NCI-H345 treated with DMSO at 0.1 percent for 48 hours (cell line): ENCODE data around the gene MRLN.

ENCODE experiments used
- DNase-seq: peaks from one replicate; lab custom pipeline; 2025; ENCODE audit not compliant: unreplicated experiment; lab: John Stamatoyannopoulos, UW

Gene MRLN

DNA sequence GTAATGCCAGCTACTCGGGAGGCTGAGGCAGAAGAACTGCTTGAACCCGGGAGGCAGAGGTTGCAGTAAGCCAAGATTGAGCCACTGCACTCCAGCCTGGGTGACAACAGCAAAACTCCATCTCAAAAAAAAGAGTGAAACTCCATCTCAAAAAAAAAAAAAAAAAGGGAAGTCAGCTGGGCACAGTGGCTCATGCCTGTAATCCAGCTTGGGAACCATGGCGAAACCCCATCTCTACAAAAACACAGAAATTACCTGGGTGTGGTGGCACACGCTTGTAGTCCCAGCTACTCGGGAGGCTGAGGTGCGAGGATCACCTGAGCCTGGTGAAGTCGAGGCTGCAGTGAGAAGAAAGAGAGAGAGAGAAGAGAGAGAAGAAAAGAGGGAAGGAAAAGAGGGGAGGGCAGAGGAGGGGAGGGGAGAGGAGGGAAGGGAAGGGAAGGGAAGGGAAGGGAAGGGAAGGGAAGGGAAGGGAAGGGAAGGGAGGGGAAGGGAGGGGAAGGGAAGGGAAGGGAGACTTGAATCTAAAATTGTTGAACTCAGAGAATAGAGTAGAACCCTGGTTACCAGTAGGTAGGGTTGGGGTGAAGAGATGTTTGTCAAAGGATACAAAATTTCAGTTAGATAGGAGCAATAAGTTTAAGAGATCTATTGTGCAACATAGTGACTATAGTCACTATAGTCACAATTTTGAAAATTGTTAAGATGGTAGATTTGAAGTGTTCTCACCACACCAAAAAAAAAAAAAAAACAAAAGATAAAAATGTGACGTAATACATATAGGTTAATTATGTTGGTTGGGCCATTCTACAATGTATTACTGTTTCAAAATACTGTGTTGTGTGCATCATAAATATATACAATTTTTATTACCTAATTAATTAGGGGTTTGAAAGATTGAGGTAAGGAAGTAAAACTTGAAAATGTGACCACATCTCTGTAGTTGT lies 46.1 kb downstream of the MRLN start:
- no peak for DNase-seq

DNA sequence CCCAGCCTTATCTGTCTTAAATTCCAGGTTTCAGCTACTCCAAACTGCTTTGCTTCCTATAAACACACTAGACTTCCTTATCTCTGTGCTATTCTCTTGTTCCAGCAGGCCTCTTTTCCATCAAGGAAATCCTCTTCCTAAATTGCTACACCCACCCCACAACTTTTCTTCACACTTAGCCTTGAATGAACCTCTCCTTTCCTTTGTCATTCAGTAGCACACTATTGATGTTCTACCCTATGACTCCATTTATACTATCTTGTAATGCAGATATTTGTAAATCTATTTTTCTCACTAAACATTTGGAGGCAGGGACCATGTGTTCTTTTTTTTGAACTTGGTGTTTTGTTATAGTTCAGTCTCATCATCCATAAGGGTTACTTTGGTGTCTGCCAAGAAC lies 47.3 kb downstream of the MRLN start:
- no peak for DNase-seq

DNA sequence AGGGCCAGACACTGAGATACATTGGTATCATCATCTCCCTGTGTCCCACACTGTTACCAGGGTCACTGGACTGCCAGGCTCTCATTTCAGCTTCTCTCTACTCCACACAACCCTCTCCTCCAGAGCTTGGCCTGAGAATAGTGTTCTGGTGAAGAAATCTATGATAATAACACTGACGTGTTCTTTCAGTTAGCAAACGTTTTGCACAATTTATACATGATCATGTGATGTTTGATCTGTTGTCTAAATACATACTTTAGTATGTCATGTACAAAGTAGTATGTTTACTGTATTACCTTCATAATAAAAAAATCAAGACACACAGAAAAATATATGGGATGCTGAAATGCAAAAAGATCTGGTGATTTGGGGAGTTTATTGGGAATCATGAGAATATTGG lies 48.6 kb downstream of the MRLN start:
- DNase-seq = no peak

DNA sequence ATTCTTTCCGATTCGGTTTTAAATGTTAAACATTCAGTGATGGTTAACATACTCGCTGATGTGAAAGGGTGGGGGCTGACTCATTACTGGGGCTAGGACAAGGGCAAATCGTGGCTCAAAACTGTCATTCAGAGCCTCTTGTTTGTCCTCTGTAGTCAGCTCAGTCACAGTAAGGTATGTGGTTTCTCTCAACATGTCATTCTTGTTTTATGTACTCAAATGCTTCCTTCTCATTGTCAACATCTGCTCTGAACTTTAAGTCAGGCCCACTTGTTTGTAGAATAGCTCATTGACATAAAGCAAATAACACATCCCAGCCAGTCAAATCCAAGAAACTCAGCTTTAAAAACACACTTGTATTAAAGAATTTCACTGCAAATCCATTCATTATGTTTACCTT lies 50.9 kb downstream of the MRLN start:
- DNase-seq = no peak

DNA sequence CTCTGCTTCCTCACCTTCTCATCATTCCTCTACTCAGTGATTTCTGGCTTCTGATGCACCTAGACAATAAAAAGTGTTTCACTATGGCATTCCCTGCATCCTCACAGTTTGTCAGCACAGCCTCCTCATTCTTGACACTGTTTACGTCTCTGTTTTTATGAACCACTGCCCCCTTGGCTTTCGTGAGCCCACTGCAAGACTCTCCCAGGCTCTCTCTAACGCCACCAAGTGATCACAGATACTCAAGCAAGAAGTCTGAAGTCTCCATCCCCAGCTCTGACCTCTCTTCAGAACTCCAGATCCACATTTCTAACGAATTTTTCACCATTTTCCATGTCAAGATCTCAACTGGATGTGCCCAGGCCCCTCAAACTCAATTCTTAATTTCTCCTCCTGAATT lies 52.5 kb downstream of the MRLN start:
- DNase-seq = no peak

DNA sequence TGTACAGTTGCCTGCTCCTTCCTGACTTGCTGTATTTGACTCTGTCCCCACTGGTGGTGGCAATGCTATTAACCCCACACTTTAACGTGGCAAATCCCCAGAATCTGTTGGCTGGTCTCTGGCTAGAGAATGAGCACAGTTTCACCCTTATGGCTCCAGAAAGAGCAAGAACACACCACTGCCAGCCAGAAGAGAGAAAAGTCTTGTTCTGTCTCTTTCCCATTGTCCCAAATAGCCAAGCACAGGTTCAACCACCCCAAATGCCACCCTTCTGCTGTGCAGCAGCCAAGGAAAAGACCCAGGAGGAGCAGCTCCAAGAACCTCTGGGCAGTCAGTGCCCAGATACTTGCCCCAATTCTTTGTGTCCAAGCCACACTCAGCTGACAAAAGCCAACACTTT lies 54.9 kb downstream of the MRLN start:
- no peak for DNase-seq

DNA sequence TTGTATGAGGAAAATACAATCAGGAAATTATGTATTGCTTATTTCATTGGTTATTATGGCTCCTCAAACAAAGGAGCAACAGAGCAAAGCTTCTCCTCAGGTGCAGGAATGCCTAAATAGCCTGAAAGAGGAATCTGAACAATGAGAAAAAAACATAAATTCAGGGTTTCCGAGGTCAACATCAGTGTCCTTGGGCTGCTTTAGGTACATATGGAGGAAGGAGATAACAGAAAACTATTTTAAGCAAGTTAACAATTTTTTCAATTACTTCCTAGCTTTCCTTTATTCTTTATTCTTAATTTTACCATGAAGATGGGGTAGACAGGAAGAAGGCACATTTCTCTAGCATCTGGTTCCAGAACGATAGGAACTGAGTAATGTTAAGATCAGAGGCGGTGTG lies 57.6 kb downstream of the MRLN start:
- no peak for DNase-seq

DNA sequence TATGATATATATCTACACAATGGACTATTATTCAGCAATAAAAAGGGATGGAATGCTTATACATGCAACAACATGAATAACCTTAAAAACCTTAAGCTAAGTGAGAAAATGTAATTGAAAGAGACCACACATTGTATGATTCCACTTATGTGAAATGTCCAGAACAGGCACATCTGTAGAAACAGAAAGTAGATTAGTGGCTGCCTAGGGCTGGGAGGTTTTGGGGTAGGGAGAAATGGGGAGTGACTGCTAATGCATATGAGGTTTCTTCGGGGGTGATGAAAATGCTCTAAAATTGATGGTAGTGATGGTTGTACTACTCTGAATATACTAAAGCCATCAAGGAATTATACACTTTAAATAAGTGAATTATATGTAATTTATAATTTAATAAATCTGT lies 58.3 kb downstream of the MRLN start:
- DNase-seq = no peak

DNA sequence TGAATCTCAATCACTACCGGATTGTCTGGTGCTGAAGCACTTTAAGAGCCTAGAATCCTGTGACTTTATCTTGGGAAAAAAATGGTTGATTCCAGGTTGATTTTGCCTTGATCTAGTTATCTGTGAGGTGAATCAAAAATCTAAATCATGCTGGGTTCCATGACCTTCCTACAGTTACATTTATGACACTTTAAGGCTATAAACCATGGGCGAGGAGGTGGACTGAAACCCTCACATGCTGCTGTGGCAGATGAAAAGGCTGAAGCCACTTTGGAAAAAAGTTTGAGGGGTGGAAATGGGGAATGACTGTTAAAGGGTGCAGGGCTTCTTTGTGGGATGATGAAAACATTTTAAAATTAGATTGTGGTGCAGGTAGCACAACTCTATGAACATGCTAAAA lies 61.1 kb downstream of the MRLN start:
- no peak for DNase-seq

DNA sequence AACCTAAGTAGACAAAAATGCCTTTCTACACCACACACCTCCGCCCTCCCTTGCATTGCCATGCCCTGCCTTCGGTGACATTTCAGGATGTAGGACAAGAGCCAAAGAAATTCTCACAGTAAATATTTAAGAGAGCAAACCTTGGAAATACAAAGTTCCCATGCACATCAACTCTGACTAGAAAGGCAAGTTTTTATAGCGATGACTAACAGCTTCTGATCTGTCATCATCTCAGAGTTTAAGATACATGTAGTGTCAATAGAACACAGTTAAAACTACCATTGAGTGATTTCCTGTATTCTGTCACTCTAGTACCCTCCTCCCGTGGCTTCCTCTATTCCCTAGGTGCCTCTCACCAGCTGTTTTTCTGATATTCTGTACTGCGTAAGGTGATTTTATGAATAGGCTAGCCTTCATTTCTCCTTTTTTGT lies 64.3 kb downstream of the MRLN start:
- no peak for DNase-seq

DNA sequence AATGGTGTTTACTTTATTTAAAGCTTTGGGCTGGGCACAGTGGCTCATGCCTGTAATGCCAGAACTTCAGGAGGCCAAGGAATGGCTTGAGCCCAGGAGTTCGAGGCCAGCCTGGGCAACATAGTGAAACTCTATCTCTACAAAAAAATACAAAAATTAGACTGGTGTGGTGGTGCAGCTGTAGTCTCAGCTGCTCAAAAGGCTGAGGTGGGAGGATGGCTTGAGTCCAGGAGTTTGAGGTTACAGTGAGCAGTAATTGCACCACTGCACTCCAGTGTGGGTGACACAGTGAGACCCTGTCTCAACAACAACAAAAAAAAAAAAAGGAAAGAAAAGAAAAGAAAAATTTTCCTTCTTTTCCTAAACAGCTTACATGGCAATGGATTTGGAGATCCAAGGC lies 65.6 kb downstream of the MRLN start:
- DNase-seq = no peak
